Ascending aorta (tissue), 2 donors: ENCODE results near the gene ISG20. TPM values are rescaled to one million over a fixed set of nuclear protein-coding genes. Genes with fewer than 3 reads are reported as not detected.

ENCODE experiments used
- DNase-seq, 2 donors: peaks; one replicate each; pipeline ENCODE4 v3.0.0-alpha.2; 2019; ENCODE audit warnings: low spot score in 2 of 2
- H3K27ac ChIP-seq, 2 donors: fragments of 200-600 bp; sonication (generic); one replicate each; pipeline ENCODE4 v1.5.1; 2016 to 2017; ENCODE audit warnings: mild to moderate bottlenecking in 1 of 2
- H3K27me3 ChIP-seq: fragments of 200-600 bp; sonication (generic); one replicate; pipeline ENCODE4 v1.5.1; 2017
- H3K36me3 ChIP-seq, 2 donors: fragments of 200-600 bp; sonication (generic); one replicate each; pipeline ENCODE4 v1.5.1; 2016
- H3K4me1 ChIP-seq, 2 donors: fragments of 200-600 bp; sonication (generic); one replicate each; pipeline ENCODE4 v1.5.1; 2016 to 2017; ENCODE audit warnings: mild to moderate bottlenecking in 1 of 2
- H3K4me3 ChIP-seq, 2 donors: fragments of 200-600 bp; sonication (generic); one replicate each; pipeline ENCODE4 v1.5.1; 2016 to 2017; ENCODE audit warnings: mild to moderate bottlenecking in 1 of 2
- H3K9me3 ChIP-seq, 2 donors: fragments of 200-600 bp; sonication (generic); one replicate each; pipeline ENCODE4 v1.5.1; 2016
- CTCF ChIP-seq, 3 experiments: fragments of 200-600 bp in 2 of 3; fragments of 450-650 bp in 1 of 3; sonication (generic) in 2 of 3; IDR thresholded peaks; one replicate each; pipeline ENCODE4 v1.5.1; 2016 to 2019; ENCODE audit warnings: antibody characterized with exemption in 3 of 3, mild to moderate bottlenecking in 1 of 3, moderate library complexity in 1 of 3
- intact Hi-C: fragments of 100-400 bp; cut with DNase I; formaldehyde crosslinking; loops from one replicate; pipeline ENCODE4 v1.15.1; 2023
- total RNA-seq: library from RNA; depleted of rRNA; stranded (reverse); fragments of >200 nt; gene quantifications from one replicate; pipeline ENCODE4 v1.1.0, GENCODE V29; 2016

ISG20 gene
- total RNA-seq, 1 donor from 2014 or later = 5.3 TPM

- TF ChIP-seq CTCF (IDR thresholded peaks at IDR 0.05) = no peak
- Histone ChIP-seq H3K27ac (no peak overlapping the region), H3K27me3 (no peaks in the 10 kb centered on the region), H3K4me1 (peaks cover 4 to 14% of the 10 kb centered on the region in 2 donors), H3K4me3 (no peak overlapping the region), H3K9me3 (no peaks in the 10 kb centered on the region), H3K36me3 (no peaks in the 10 kb centered on the region)
- intact Hi-C loops = loop anchor here (5.0 to 10.0 kb wide), 4 partner anchors 92 to 520 kb away; no protein-coding TSS in a partner anchor
- no peak for DNase-seq
Observed at GRCh38 chr15:88655103-88655553, 16.3 kb downstream of the ISG20 start.

GRCh38 chr15:88655800-88656488 lies 17.1 kb downstream of the ISG20 start:
- TF ChIP-seq CTCF (IDR thresholded peaks at IDR 0.05) = no peak
- no peak for DNase-seq
- Histone ChIP-seq H3K4me3 (no peak overlapping the region), H3K36me3 (no peaks in the 10 kb centered on the region), H3K27me3 (no peaks in the 10 kb centered on the region), H3K27ac (no peak overlapping the region), H3K9me3 (no peaks in the 10 kb centered on the region), H3K4me1 (peaks cover 4 to 21% of the 10 kb centered on the region in 2 donors)
- intact Hi-C loops = loop anchor here (5.0 to 10.0 kb wide), 4 partner anchors 91 to 519 kb away; no protein-coding TSS in a partner anchor

GRCh38 chr15:88656760-88657221 lies 18.0 kb downstream of the ISG20 start:
- Histone ChIP-seq H3K36me3 (no peaks in the 10 kb centered on the region), H3K4me3 (no peak overlapping the region), H3K27ac (no peak overlapping the region), H3K27me3 (no peaks in the 10 kb centered on the region), H3K9me3 (no peaks in the 10 kb centered on the region), H3K4me1 (peaks cover 4 to 26% of the 10 kb centered on the region in 2 donors)
- no peak for TF ChIP-seq CTCF (IDR thresholded peaks at IDR 0.05)
- intact Hi-C loops = loop anchor here (1.0 to 10.0 kb wide), 5 partner anchors 91 to 518 kb away; no protein-coding TSS in a partner anchor
- DNase-seq = no peak

GRCh38 chr15:88657326-88658069 lies 18.7 kb downstream of the ISG20 start:
- no peak overlapping the region for H3K27ac ChIP-seq

More at GRCh38 chr15:88657326-88658069, 18.7 kb downstream of the ISG20 start:
- Histone ChIP-seq H3K4me1 (peaks cover 4 to 28% of the 10 kb centered on the region in 2 donors), H3K4me3 (no peak overlapping the region), H3K27me3 (no peaks in the 10 kb centered on the region), H3K9me3 (no peaks in the 10 kb centered on the region), H3K36me3 (no peaks in the 10 kb centered on the region)
- TF ChIP-seq CTCF (IDR thresholded peaks at IDR 0.05) = peak; percentile 80 to 89 (median 82)
- DNase-seq = no peak
- intact Hi-C loops = loop anchor here (1.0 to 10.0 kb wide), 5 partner anchors 90 to 517 kb away; no protein-coding TSS in a partner anchor
